Calu3 (cell line): Measurements from ENCODE around the gene NDUFB10. TPM values are rescaled to one million over a fixed set of nuclear protein-coding genes. Genes with fewer than 3 reads are reported as not detected.

Experiments used
- BruUV-seq: library from RNA; stranded (reverse); fragments of 400-500 nt; replicated peaks from 2 replicates; lab custom pipeline; 2021; lab: Mats Ljungman, UMichigan
- CTCF ChIA-PET: fragments of 300-600 bp; sonication (Branson Sonifier 250); formaldehyde crosslinking; loops from one replicate; lab custom pipeline; 2022; ENCODE audit warnings: antibody characterized with exemption; lab: Charles Lee
- DNase-seq: peaks from one replicate; pipeline ENCODE4 v3.0.0; 2022
- H3K27ac Mint-ChIP-seq: one replicate; pipeline ENCODE4 v1.8.0; 2022; ENCODE audit warnings: mixed read lengths; ENCODE audit not compliant: unreplicated experiment
- H3K27me3 Mint-ChIP-seq: one replicate; pipeline ENCODE4 v1.8.0; 2022; ENCODE audit warnings: mixed read lengths; ENCODE audit not compliant: unreplicated experiment
- H3K36me3 Mint-ChIP-seq: one replicate; pipeline ENCODE4 v1.8.0; 2022; ENCODE audit warnings: mild to moderate bottlenecking, moderate library complexity, mixed read lengths; ENCODE audit not compliant: insufficient read depth, unreplicated experiment
- H3K4me1 Mint-ChIP-seq: one replicate; pipeline ENCODE4 v1.8.0; 2022; ENCODE audit warnings: mild to moderate bottlenecking, low read depth, mixed read lengths; ENCODE audit not compliant: unreplicated experiment
- H3K4me3 Mint-ChIP-seq: one replicate; pipeline ENCODE4 v1.8.0; 2022; ENCODE audit warnings: mild to moderate bottlenecking, low read depth, moderate library complexity, mixed read lengths; ENCODE audit not compliant: unreplicated experiment
- H3K9me3 Mint-ChIP-seq: one replicate; pipeline ENCODE4 v1.8.0; 2022; ENCODE audit warnings: low read depth, mixed read lengths; ENCODE audit not compliant: unreplicated experiment
- intact Hi-C: fragments of 100-400 bp; cut with micrococcal nuclease; formaldehyde crosslinking; loops from one replicate; pipeline ENCODE4 v1.10.0; 2022; ENCODE audit not compliant: unreplicated experiment
- total RNA-seq: library from RNA; stranded (reverse); gene quantifications from 2 replicates; pipeline ENCODE4 v1.2.3, GENCODE V29; 2022
- TF ChIP-seq, protein P1 (sequence below): fragments of 200-600 bp; IDR thresholded peaks from one replicate; pipeline ENCODE4 v1.8.0; 2022; ENCODE audit warnings: antibody characterized with exemption; ENCODE audit not compliant: unreplicated experiment

The NDUFB10 gene
- total RNA-seq, 1 experiment from 2014 or later: 148 TPM

DNA sequence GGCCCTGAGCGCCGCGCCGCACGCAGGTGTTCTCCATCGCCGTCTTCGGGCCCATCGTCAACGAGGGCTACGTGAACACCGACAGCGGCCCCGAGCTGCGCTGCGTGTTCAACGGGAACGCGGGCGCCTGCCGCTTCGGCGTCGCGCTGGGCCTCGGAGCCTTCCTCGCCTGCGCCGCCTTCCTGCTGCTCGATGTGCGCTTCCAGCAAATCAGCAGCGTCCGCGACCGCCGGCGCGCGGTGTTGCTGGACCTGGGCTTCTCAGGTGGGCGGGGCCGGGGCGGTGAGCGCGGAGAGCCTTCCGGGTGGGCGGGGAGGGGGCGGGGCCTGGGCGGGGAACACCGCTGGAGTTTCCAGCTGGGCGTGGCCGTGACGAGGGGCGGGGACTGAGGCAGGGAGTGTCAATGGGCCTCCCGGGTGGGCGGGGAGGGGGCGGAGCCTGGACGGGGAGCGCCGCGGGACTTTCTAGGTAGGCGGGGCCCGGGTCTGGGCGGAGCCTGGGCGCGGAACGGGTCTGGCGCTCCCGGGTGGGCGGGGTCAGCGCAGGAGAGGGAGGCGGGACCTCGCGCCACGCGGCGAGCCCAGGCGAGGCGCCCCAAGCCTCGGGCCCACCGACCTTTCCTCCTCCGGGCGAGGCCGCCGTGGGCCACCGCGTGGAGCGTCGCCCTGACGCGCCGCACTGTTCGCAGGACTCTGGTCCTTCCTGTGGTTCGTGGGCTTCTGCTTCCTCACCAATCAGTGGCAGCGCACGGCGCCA is 32.8 kb downstream of the NDUFB10 start:
- intact Hi-C loops: no loop called here

DNA sequence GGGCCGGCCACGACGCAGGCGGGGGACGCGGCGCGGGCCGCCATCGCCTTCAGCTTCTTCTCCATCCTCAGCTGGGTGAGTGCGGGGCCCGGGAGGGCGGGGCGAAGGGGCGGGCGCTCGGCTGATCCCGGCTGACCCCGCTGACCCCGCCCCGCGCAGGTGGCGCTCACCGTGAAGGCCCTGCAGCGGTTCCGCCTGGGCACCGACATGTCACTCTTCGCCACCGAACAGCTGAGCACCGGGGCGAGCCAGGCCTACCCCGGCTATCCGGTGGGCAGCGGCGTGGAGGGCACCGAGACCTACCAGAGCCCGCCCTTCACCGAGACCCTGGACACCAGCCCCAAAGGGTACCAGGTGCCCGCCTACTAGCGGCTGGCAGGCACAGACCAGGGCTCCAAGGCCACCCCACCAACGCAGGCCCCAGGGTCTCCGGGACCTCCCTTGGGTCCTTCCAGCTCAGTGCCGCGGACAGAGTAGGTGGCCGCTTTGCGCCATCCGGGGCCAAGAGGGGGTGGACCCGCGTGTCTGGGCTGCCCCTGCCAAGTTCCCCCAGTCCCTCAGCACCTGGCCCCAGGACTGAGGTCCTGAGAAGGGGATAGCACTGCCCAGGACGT is 33.5 kb downstream of the NDUFB10 start:
- Mint-ChIP-seq H3K27ac (no peak overlapping the region), H3K4me1 (peaks cover 17% of the 10 kb centered on the region), H3K9me3 (no peaks in the 10 kb centered on the region), H3K27me3 (no peaks in the 10 kb centered on the region), H3K4me3 (no peak overlapping the region), H3K36me3 (peaks cover 54% of the 10 kb centered on the region)
- DNase-seq: no peak
- no TSS peak for BruUV-seq
- intact Hi-C loops: no loop called here
- TF ChIP-seq, protein P1, sequence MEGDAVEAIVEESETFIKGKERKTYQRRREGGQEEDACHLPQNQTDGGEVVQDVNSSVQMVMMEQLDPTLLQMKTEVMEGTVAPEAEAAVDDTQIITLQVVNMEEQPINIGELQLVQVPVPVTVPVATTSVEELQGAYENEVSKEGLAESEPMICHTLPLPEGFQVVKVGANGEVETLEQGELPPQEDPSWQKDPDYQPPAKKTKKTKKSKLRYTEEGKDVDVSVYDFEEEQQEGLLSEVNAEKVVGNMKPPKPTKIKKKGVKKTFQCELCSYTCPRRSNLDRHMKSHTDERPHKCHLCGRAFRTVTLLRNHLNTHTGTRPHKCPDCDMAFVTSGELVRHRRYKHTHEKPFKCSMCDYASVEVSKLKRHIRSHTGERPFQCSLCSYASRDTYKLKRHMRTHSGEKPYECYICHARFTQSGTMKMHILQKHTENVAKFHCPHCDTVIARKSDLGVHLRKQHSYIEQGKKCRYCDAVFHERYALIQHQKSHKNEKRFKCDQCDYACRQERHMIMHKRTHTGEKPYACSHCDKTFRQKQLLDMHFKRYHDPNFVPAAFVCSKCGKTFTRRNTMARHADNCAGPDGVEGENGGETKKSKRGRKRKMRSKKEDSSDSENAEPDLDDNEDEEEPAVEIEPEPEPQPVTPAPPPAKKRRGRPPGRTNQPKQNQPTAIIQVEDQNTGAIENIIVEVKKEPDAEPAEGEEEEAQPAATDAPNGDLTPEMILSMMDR: no peak
- CTCF ChIA-PET: no interaction called here

More for the DNA sequence above, 32.8 kb downstream of the NDUFB10 start:
- TF ChIP-seq, protein P1: no peak
- Mint-ChIP-seq H3K9me3 (no peaks in the 10 kb centered on the region), H3K27ac (no peak overlapping the region), H3K27me3 (no peaks in the 10 kb centered on the region), H3K36me3 (peaks cover 49% of the 10 kb centered on the region), H3K4me3 (peak overlapping the region; percentile 54), H3K4me1 (peaks cover 17% of the 10 kb centered on the region)
- CTCF ChIA-PET: no interaction called here
- peak; percentile 84 for DNase-seq
- no TSS peak for BruUV-seq

DNA sequence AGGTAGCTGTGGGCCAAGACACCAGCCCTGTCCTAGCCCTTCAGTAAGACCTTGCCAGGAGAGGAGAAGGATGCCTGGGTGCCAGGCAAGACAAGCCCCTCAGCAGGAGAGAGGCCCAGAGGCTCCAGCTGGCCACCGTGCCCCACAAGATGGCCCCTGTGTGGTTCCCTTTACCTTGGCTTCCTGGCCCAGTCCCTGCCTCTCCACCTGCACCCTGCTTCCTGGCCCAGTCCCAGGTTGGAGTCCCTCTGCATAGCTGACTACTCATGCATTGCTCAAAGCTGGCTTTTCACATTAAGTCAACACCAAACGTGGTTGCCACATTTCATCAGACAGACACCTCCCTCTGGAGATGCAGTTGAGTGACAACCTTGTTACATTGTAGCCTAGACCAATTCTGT is 34.4 kb downstream of the NDUFB10 start:
- Mint-ChIP-seq H3K27ac (no peak overlapping the region), H3K36me3 (peaks cover 54% of the 10 kb centered on the region), H3K4me3 (peak overlapping the region; percentile 12), H3K27me3 (no peaks in the 10 kb centered on the region), H3K4me1 (peaks cover 17% of the 10 kb centered on the region), H3K9me3 (no peaks in the 10 kb centered on the region)
- intact Hi-C loops: no loop called here
- CTCF ChIA-PET: interaction anchor here (1.5 kb wide), 1 partner anchor 8 kb away, joined by 4 read pairs; no protein-coding TSS in a partner anchor
- TF ChIP-seq, protein P1: no peak
- no peak for DNase-seq
- no TSS peak for BruUV-seq

DNA sequence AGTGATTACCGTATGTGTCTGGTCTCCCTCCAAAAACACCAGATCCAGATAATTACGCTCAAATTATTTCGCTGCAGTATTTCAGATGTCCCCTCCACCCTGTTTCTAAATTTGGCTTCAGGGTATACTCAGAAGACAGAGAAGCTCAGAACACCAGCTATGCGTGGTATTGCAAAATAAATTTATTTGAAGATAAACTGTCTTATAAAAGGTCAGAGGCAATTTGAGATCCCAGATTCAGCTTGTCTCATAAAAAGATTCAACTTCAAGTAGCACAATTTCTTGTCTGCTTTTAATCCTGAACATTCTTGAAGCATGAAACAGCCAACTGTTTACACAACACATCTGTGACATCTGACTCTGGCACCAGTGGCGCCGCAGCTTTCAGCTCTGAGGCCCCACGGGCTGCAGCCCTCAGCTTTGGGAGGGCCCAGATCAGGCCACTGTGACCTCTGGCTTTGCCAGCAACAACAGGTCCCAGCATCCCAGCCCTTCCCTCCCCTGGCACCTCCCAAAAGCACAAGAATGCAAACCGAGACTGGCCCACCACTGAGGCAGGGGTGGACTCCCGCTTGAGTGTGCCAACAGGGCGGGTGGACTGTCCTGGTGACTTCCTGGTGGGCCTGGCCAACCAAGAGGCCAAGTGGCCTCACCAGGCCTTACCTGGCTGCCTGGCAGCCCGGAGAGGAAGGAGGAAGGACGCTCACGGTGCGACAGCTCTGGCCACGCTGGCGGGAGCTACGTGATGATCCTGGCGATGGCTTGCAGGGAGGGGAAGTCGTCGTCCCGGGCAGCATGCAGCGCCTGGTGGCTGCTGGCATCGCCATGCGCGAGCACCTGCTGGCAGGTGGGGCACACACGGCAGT is 38.4 kb downstream of the NDUFB10 start:
- no peak overlapping the region for H3K4me3 Mint-ChIP-seq
- CTCF ChIA-PET: interaction anchor here (0.5 kb wide), 1 partner anchor 93 kb away, joined by 3 read pairs; no protein-coding TSS in a partner anchor
- no peak for DNase-seq
- H3K4me1 Mint-ChIP-seq: peaks cover 17% of the 10 kb centered on the region
- H3K36me3 Mint-ChIP-seq: peaks cover 57% of the 10 kb centered on the region
- H3K27me3 Mint-ChIP-seq: no peaks in the 10 kb centered on the region
- TF ChIP-seq, protein P1: no peak
- H3K27ac Mint-ChIP-seq: no peak overlapping the region
- intact Hi-C loops: no loop called here
- BruUV-seq: TSS peak; percentile 22
- no peaks in the 10 kb centered on the region for H3K9me3 Mint-ChIP-seq
